Smooth muscle cell (in vitro differentiated cells): ENCODE measurements around the gene POMT2. TPM values are rescaled to one million over a fixed set of nuclear protein-coding genes. Genes with fewer than 3 reads are reported as not detected.

Experiments
- DNase-seq: peaks from one replicate; lab custom pipeline; 2025; ENCODE audit not compliant: unreplicated experiment; lab: John Stamatoyannopoulos, UW
- H2AFZ ChIP-seq: fragments of 200-600 bp; sonication (generic); 2 replicates; pipeline ENCODE4 v1.6.0; 2016; ENCODE audit warnings: antibody characterized with exemption, low read depth, mild to moderate bottlenecking
- H3F3A ChIP-seq: fragments of 200-600 bp; sonication (generic); 2 replicates; pipeline ENCODE4 v1.6.0; 2017; ENCODE audit warnings: antibody characterized with exemption, low read depth
- H3K27ac ChIP-seq: fragments of 200-600 bp; sonication (generic); 2 replicates; pipeline ENCODE4 v1.5.1; 2016; ENCODE audit warnings: low read depth, mild to moderate bottlenecking
- H3K27me3 ChIP-seq: fragments of 200-600 bp; sonication (generic); 2 replicates; pipeline ENCODE4 v1.6.1; 2016; ENCODE audit warnings: low read depth, mild to moderate bottlenecking
- H3K36me3 ChIP-seq: fragments of 200-600 bp; sonication (generic); 2 replicates; pipeline ENCODE4 v1.5.1; 2016; ENCODE audit warnings: low read depth
- H3K4me1 ChIP-seq: fragments of 200-600 bp; sonication (generic); 2 replicates; pipeline ENCODE4 v1.5.1; 2016; ENCODE audit warnings: low read depth
- H3K4me2 ChIP-seq: fragments of 200-600 bp; sonication (generic); 2 replicates; pipeline ENCODE4 v1.6.0; 2016; ENCODE audit warnings: mild to moderate bottlenecking
- H3K4me3 ChIP-seq: fragments of 200-600 bp; sonication (generic); 2 replicates; pipeline ENCODE4 v1.5.1; 2016; ENCODE audit warnings: mild to moderate bottlenecking
- H3K79me2 ChIP-seq: fragments of 200-600 bp; sonication (generic); 2 replicates; pipeline ENCODE4 v1.6.0; 2016; ENCODE audit warnings: low read depth, mild to moderate bottlenecking
- H3K9ac ChIP-seq: fragments of 200-600 bp; sonication (generic); 2 replicates; pipeline ENCODE4 v1.6.0; 2016; ENCODE audit warnings: low read depth
- H3K9me3 ChIP-seq: fragments of 200-600 bp; sonication (generic); replicated peaks from 2 replicates; pipeline ENCODE4 v1.5.1; 2016; ENCODE audit warnings: low read depth
- H4K20me1 ChIP-seq: fragments of 200-600 bp; sonication (generic); 2 replicates; pipeline ENCODE4 v1.6.0; 2016; ENCODE audit warnings: low read depth
- WGBS: methylation state at CpG from one replicate; pipeline ENCODE4 v1.1.7; 2016; ENCODE audit warnings: low lambda C conversion rate; 5-methylcytosine and 5-hydroxymethylcytosine counted together
- polyA plus RNA-seq: library from polyadenylated mRNA; unstranded; fragments of >200 nt; fragmentation: Nextera tagmentation; extraction: Ambion mirVana; gene quantifications from 2 replicates; pipeline ENCODE4 v1.2.1, GENCODE V29; 2016
- total RNA-seq: library from RNA; depleted of rRNA; stranded (reverse); fragments of >200 nt; gene quantifications from 2 replicates; pipeline ENCODE4 v1.2.3, GENCODE V29; 2014
- TF ChIP-seq, protein P1 (sequence below): fragments of 200-600 bp; sonication (generic); IDR thresholded peaks from 2 replicates; pipeline ENCODE4 v1.5.1; 2017; ENCODE audit warnings: borderline replicate concordance, mild to moderate bottlenecking, antibody characterized with exemption; ENCODE audit not compliant: insufficient read depth, poor library complexity, severe bottlenecking

POMT2 gene, protein sequence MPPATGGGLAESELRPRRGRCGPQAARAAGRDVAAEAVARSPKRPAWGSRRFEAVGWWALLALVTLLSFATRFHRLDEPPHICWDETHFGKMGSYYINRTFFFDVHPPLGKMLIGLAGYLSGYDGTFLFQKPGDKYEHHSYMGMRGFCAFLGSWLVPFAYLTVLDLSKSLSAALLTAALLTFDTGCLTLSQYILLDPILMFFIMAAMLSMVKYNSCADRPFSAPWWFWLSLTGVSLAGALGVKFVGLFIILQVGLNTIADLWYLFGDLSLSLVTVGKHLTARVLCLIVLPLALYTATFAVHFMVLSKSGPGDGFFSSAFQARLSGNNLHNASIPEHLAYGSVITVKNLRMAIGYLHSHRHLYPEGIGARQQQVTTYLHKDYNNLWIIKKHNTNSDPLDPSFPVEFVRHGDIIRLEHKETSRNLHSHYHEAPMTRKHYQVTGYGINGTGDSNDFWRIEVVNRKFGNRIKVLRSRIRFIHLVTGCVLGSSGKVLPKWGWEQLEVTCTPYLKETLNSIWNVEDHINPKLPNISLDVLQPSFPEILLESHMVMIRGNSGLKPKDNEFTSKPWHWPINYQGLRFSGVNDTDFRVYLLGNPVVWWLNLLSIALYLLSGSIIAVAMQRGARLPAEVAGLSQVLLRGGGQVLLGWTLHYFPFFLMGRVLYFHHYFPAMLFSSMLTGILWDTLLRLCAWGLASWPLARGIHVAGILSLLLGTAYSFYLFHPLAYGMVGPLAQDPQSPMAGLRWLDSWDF
- total RNA-seq (15.9 and 22.5 TPM in 2 replicates), polyA plus RNA-seq (39.8 and 52.8 TPM in 2 replicates)

DNA sequence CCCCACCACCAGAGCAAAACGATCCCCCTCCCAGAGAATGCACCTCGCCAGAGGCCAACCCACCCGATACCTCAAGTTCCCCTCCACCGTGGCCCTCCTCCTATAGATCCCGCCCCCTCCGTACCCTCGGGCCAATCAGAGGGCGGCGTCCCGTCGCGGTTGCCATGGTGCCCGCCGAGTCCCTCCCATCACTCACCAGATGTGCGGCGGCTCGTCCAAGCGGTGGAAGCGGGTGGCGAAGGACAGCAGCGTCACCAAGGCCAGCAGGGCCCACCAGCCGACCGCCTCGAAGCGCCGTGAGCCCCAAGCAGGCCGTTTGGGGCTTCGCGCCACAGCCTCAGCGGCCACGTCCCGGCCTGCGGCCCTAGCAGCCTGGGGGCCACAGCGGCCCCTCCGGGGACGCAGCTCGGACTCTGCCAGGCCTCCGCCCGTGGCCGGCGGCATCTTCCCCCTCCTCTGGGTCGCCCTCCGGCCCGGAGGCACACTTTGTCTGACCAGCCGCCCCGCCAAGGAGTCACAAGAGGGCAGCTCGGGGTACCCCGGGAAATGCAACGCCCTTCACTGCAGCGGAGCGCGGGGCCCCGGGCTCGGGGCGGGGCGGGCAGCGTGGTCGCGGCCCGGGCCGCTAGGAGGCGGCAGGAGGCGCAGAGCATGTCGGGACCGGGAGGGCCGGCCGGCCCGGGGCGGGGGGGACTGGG, at the start of gene POMT2:
Gene POMT2 (minus strand): TSS at position 646 of the 698 bp plus-strand sequence. CDS start 202 bp downstream, at position 444.
- peak; percentile 82 for DNase-seq
- peaks cover 3% of the 10 kb centered on the region for H3F3A ChIP-seq

DNA sequence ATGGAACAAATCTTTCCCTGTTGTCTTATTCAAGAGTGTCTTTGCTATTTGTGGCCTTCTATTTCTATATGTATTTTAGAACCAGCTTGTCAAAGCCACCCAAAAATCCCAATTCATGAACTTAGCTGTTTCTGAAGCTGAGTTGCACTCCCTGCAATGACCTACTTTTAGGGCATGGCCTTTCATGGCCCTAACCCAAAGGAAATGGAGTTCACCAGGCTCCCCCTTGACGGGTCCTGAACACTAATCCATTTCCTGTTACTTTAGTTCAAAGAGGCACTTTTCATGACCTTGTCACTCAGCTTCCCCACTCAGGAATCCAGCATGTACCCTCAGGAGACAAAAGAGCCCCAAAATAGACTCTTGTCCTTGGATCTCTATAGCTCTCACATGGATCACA, 48.6 kb upstream of the POMT2 start:
- Histone ChIP-seq H4K20me1 (peaks cover 37% of the 10 kb centered on the region), H3K4me1 (peaks cover 19% of the 10 kb centered on the region), H3K27ac (no peak overlapping the region), H3K9ac (no peak overlapping the region), H3K4me3 (no peak overlapping the region), H3K9me3 (no peaks in the 10 kb centered on the region), H3K36me3 (no peaks in the 10 kb centered on the region), H3K79me2 (peaks cover 30% of the 10 kb centered on the region), H2AFZ (no peak overlapping the region), H3K4me2 (no peak overlapping the region), H3K27me3 (no peaks in the 10 kb centered on the region), H3F3A (peaks cover 15% of the 10 kb centered on the region)
- 71% methylated on average over 1 of the region's 1 CpG for WGBS
- TF ChIP-seq, protein P1, sequence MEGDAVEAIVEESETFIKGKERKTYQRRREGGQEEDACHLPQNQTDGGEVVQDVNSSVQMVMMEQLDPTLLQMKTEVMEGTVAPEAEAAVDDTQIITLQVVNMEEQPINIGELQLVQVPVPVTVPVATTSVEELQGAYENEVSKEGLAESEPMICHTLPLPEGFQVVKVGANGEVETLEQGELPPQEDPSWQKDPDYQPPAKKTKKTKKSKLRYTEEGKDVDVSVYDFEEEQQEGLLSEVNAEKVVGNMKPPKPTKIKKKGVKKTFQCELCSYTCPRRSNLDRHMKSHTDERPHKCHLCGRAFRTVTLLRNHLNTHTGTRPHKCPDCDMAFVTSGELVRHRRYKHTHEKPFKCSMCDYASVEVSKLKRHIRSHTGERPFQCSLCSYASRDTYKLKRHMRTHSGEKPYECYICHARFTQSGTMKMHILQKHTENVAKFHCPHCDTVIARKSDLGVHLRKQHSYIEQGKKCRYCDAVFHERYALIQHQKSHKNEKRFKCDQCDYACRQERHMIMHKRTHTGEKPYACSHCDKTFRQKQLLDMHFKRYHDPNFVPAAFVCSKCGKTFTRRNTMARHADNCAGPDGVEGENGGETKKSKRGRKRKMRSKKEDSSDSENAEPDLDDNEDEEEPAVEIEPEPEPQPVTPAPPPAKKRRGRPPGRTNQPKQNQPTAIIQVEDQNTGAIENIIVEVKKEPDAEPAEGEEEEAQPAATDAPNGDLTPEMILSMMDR = no peak
- no peak for DNase-seq

More for the DNA sequence above, at the start of gene POMT2:
- H2AFZ ChIP-seq = peak within 1 kb of the TSS; percentile 98
- H3K27ac ChIP-seq = peak within 1 kb of the TSS; percentile 98
- H3K9me3 ChIP-seq = no peaks in the 10 kb centered on the region
- H3K27me3 ChIP-seq = no peaks in the 10 kb centered on the region
- peak within 1 kb of the TSS; percentile 97 for H3K9ac ChIP-seq
- TF ChIP-seq, protein P1 = peak; percentile 42
- peak within 1 kb of the TSS; percentile 98 for H3K4me3 ChIP-seq
- no peaks in the 10 kb centered on the region for H3K36me3 ChIP-seq
- peak within 1 kb of the TSS; percentile 98 for H3K4me2 ChIP-seq
- peaks cover 4% of the 10 kb centered on the region for H4K20me1 ChIP-seq
- H3K4me1 ChIP-seq = peaks cover 15% of the 10 kb centered on the region
- under 1% methylated on average over 59 of the region's 69 CpGs for WGBS
- peaks cover 27% of the 10 kb centered on the region for H3K79me2 ChIP-seq

DNA sequence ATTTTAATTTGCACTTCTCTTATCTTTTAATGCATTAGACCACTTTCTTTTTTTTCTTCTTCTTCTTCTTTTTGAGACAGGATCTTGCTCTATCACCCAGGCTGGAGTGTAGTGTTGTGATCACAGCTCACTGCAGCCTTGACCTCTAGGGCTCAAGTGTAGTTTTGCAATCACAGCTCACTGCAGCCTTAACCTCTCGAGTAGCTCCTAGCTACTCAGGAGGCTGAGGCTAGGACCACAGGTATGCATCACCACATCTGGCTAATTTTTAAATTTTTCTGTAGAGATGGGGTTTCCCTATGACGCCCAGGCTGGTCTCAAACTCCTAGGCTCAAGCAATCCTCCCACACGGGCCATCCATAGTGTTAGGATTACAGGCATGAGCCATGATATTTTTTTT, 43.5 kb upstream of the POMT2 start:
- 83% methylated on average over 3 of the region's 3 CpGs for WGBS
- Histone ChIP-seq H3K9me3 (no peaks in the 10 kb centered on the region), H3K27me3 (no peaks in the 10 kb centered on the region), H3K36me3 (no peaks in the 10 kb centered on the region), H2AFZ (no peak overlapping the region), H4K20me1 (peaks cover 35% of the 10 kb centered on the region), H3K4me3 (no peak overlapping the region), H3K9ac (no peak overlapping the region), H3F3A (no peaks in the 10 kb centered on the region), H3K27ac (no peak overlapping the region), H3K4me2 (no peak overlapping the region), H3K79me2 (peaks cover 6% of the 10 kb centered on the region), H3K4me1 (no peaks in the 10 kb centered on the region)
- no peak for DNase-seq
- TF ChIP-seq, protein P1 = no peak
